Progenitor cell of endocrine pancreas (in vitro differentiated cells): Measurements from ENCODE around the gene CNTNAP2. TPM values are rescaled to one million over a fixed set of nuclear protein-coding genes. Genes with fewer than 3 reads are reported as not detected.

ENCODE experiments used
- DNase-seq: peaks from one replicate; pipeline ENCODE4 v3.0.0; 2021; ENCODE audit warnings: low spot score; ENCODE audit not compliant: unreplicated experiment
- H3K27ac Mint-ChIP-seq: 2 replicates; pipeline ENCODE4 v1.8.0; 2021; ENCODE audit warnings: mild to moderate bottlenecking, moderate library complexity, mixed read lengths
- H3K27me3 Mint-ChIP-seq: 2 replicates; pipeline ENCODE4 v1.8.0; 2021; ENCODE audit warnings: mixed read lengths
- H3K36me3 Mint-ChIP-seq: 2 replicates; pipeline ENCODE4 v1.8.0; 2022; ENCODE audit warnings: mixed read lengths; ENCODE audit not compliant: insufficient read depth
- H3K4me1 Mint-ChIP-seq: 2 replicates; pipeline ENCODE4 v1.8.0; 2021; ENCODE audit warnings: low read depth, mixed read lengths
- H3K4me3 Mint-ChIP-seq: 2 replicates; pipeline ENCODE4 v1.8.0; 2021; ENCODE audit warnings: low read depth, mild to moderate bottlenecking, moderate library complexity, mixed read lengths
- H3K9me3 Mint-ChIP-seq: 2 replicates; pipeline ENCODE4 v1.8.0; 2021; ENCODE audit warnings: low read depth, mixed read lengths
- CTCF ChIP-seq: fragments of 200-600 bp; sonication (generic); IDR thresholded peaks from one replicate; pipeline ENCODE4 v1.5.0; 2021; ENCODE audit warnings: antibody characterized with exemption, mild to moderate bottlenecking; ENCODE audit not compliant: unreplicated experiment
- total RNA-seq: library from RNA; stranded (reverse); gene quantifications from 2 replicates; pipeline ENCODE4 v1.2.1, GENCODE V29; 2021

The CNTNAP2 gene
- total RNA-seq, 1 donor from 2014 or later = 6.5 TPM

GRCh38 chr7:146728611-146729010 lies 612.0 kb downstream of the CNTNAP2 start:
- H3K4me3 Mint-ChIP-seq = no peak overlapping the region
- no peaks in the 10 kb centered on the region for H3K27me3 Mint-ChIP-seq
- no peak for TF ChIP-seq CTCF
- no peak for DNase-seq
- H3K27ac Mint-ChIP-seq = no peak overlapping the region
- peaks cover 3% of the 10 kb centered on the region for H3K9me3 Mint-ChIP-seq
- H3K4me1 Mint-ChIP-seq = peaks cover 17% of the 10 kb centered on the region
- no peaks in the 10 kb centered on the region for H3K36me3 Mint-ChIP-seq

- peaks cover 14% of the 10 kb centered on the region for H3K4me1 Mint-ChIP-seq
- H3K9me3 Mint-ChIP-seq = peaks cover 3% of the 10 kb centered on the region
- no peaks in the 10 kb centered on the region for H3K36me3 Mint-ChIP-seq
Observed at GRCh38 chr7:146731185-146731584, 614.6 kb downstream of the CNTNAP2 start.

GRCh38 chr7:146735992-146736391 lies 619.4 kb downstream of the CNTNAP2 start:
- no peaks in the 10 kb centered on the region for H3K36me3 Mint-ChIP-seq
- no peaks in the 10 kb centered on the region for H3K4me1 Mint-ChIP-seq
- no peaks in the 10 kb centered on the region for H3K27me3 Mint-ChIP-seq
- H3K27ac Mint-ChIP-seq = no peak overlapping the region
- DNase-seq = no peak
- no peak for TF ChIP-seq CTCF
- no peak overlapping the region for H3K4me3 Mint-ChIP-seq
- H3K9me3 Mint-ChIP-seq = peaks cover 12% of the 10 kb centered on the region

More at GRCh38 chr7:146731185-146731584, 614.6 kb downstream of the CNTNAP2 start:
- Mint-ChIP-seq H3K4me3 (no peak overlapping the region), H3K27me3 (no peaks in the 10 kb centered on the region), H3K27ac (no peak overlapping the region)
- TF ChIP-seq CTCF = no peak
- no peak for DNase-seq

- H3K9me3 Mint-ChIP-seq = peaks cover 18% of the 10 kb centered on the region
- H3K27ac Mint-ChIP-seq = no peak overlapping the region
- no peak overlapping the region for H3K4me3 Mint-ChIP-seq
- H3K4me1 Mint-ChIP-seq = no peaks in the 10 kb centered on the region
- peak; percentile 19 for TF ChIP-seq CTCF
- no peak for DNase-seq
- no peaks in the 10 kb centered on the region for H3K27me3 Mint-ChIP-seq
- no peaks in the 10 kb centered on the region for H3K36me3 Mint-ChIP-seq
Observed at GRCh38 chr7:146736446-146737190, 620.0 kb downstream of the CNTNAP2 start.

GRCh38 chr7:146740039-146740438 lies 623.4 kb downstream of the CNTNAP2 start:
- no peak for TF ChIP-seq CTCF
- H3K27ac Mint-ChIP-seq = no peak overlapping the region
- peaks cover 18% of the 10 kb centered on the region for H3K9me3 Mint-ChIP-seq
- no peak overlapping the region for H3K4me3 Mint-ChIP-seq
- no peak for DNase-seq
- H3K27me3 Mint-ChIP-seq = no peaks in the 10 kb centered on the region
- no peaks in the 10 kb centered on the region for H3K4me1 Mint-ChIP-seq
- no peaks in the 10 kb centered on the region for H3K36me3 Mint-ChIP-seq
